Neuronal stem cell (in vitro differentiated cells): ENCODE measurements around the gene FADS2.

Source experiments
- DNase-seq: peaks from one replicate; pipeline ENCODE4 v3.0.0-alpha.2; 2013; ENCODE audit warnings: low spot score
- H2AFZ ChIP-seq: one replicate; pipeline ENCODE4 v1.6.1; 2013; ENCODE audit warnings: mild to moderate bottlenecking, low read length, inconsistent platforms
- H2AK5ac ChIP-seq: 2 replicates; pipeline ENCODE4 v1.6.1; 2013; ENCODE audit warnings: low read depth, mild to moderate bottlenecking, inconsistent platforms, low read length, moderate library complexity, mixed read lengths
- H2BK120ac ChIP-seq: 2 replicates; pipeline ENCODE4 v1.6.1; 2013; ENCODE audit warnings: low read depth, mild to moderate bottlenecking, inconsistent platforms, low read length, moderate library complexity, mixed read lengths
- H2BK12ac ChIP-seq: one replicate; pipeline ENCODE4 v1.6.1; 2013; ENCODE audit warnings: low read length, inconsistent platforms
- H2BK15ac ChIP-seq: 2 replicates; pipeline ENCODE4 v1.6.1; 2013; ENCODE audit warnings: mild to moderate bottlenecking, low read length, inconsistent platforms, mixed read lengths
- H2BK5ac ChIP-seq: one replicate; pipeline ENCODE4 v1.6.1; 2013; ENCODE audit warnings: inconsistent platforms, mild to moderate bottlenecking, low read length, moderate library complexity
- H3K14ac ChIP-seq: one replicate; pipeline ENCODE4 v1.6.1; 2013; ENCODE audit warnings: low read length, inconsistent platforms
- H3K18ac ChIP-seq: 2 replicates; pipeline ENCODE4 v1.6.1; 2013; ENCODE audit warnings: low read length, inconsistent platforms
- H3K23ac ChIP-seq: 2 replicates; pipeline ENCODE4 v1.6.1; 2013; ENCODE audit warnings: low read depth, mild to moderate bottlenecking, mixed read lengths, low read length, inconsistent platforms; ENCODE audit not compliant: poor library complexity
- H3K27ac ChIP-seq: replicated peaks from 3 replicates; pipeline ENCODE4 v1.5.1; 2013; ENCODE audit warnings: low read length, inconsistent platforms
- H3K27me3 ChIP-seq, 3 experiments: 2 replicates each; pipeline ENCODE4 v1.6.1; 2013; ENCODE audit warnings: low read length in 3 of 3, mild to moderate bottlenecking in 2 of 3, inconsistent platforms in 1 of 3, low read depth in 1 of 3, mixed read lengths in 1 of 3, moderate library complexity in 1 of 3; ENCODE audit not compliant: control insufficient read depth in 3 of 3, insufficient read depth in 3 of 3
- H3K36me3 ChIP-seq, 2 donors: replicated peaks in 1 of 2; 2 replicates each; pipeline ENCODE4 v1.6.1; 2013; ENCODE audit warnings: low read length in 2 of 2; ENCODE audit not compliant: control insufficient read depth in 2 of 2, insufficient read depth in 2 of 2
- H3K4ac ChIP-seq: 2 replicates; pipeline ENCODE4 v1.6.1; 2013; ENCODE audit warnings: inconsistent platforms, mild to moderate bottlenecking, low read length, moderate library complexity
- H3K4me1 ChIP-seq, 2 donors: 1 replicate in 1 of 2; 2 replicates in 1 of 2; pipeline ENCODE4 v1.6.1; 2013; ENCODE audit warnings: low read length in 2 of 2, low read depth in 1 of 2; ENCODE audit not compliant: control insufficient read depth in 2 of 2, insufficient read depth in 1 of 2
- H3K4me2 ChIP-seq: one replicate; pipeline ENCODE4 v1.6.1; 2013; ENCODE audit warnings: mild to moderate bottlenecking, low read length, inconsistent platforms; ENCODE audit not compliant: insufficient read depth, poor library complexity, severe bottlenecking
- H3K4me3 ChIP-seq, 2 donors: 2 replicates each; pipeline ENCODE4 v1.5.1; 2013; ENCODE audit warnings: low read length in 2 of 2, mild to moderate bottlenecking in 2 of 2, inconsistent platforms in 1 of 2, moderate library complexity in 1 of 2
- H3K79me1 ChIP-seq: one replicate; pipeline ENCODE4 v1.6.1; 2013; ENCODE audit warnings: low read depth, mild to moderate bottlenecking, inconsistent platforms, low read length, moderate library complexity
- H3K9ac ChIP-seq: one replicate; pipeline ENCODE4 v1.6.1; 2013; ENCODE audit warnings: mild to moderate bottlenecking, low read depth, low read length, inconsistent platforms; ENCODE audit not compliant: poor library complexity
- H3K9me3 ChIP-seq, 2 donors: replicated peaks in 1 of 2; 2 replicates each; pipeline versions ENCODE3 to v1.6.1; 2013; ENCODE audit warnings: low read length in 2 of 2, mild to moderate bottlenecking in 2 of 2, inconsistent platforms in 1 of 2, low read depth in 1 of 2, mixed read lengths in 1 of 2, moderate library complexity in 1 of 2; ENCODE audit not compliant: control insufficient read depth in 2 of 2, insufficient read depth in 1 of 2
- H4K8ac ChIP-seq: one replicate; pipeline ENCODE4 v1.6.1; 2013; ENCODE audit warnings: low read depth, mild to moderate bottlenecking, inconsistent platforms, low read length, moderate library complexity
- H4K91ac ChIP-seq: one replicate; pipeline ENCODE4 v1.6.1; 2013; ENCODE audit warnings: low read length, low read depth, mild to moderate bottlenecking, inconsistent platforms; ENCODE audit not compliant: poor library complexity
- WGBS, 2 donors: extraction: QIAGEN DNeasy Blood & Tissue Kit; methylation state at CpG; one replicate each; pipeline ENCODE4 v1.1.7; 2013; ENCODE audit warnings: missing lambda C conversion rate in 2 of 2, mixed read lengths in 1 of 2; ENCODE audit not compliant: insufficient read length in 2 of 2, insufficient replicate concordance in 1 of 2; ENCODE audit errors: extremely low coverage in 2 of 2; 5-methylcytosine and 5-hydroxymethylcytosine counted together

The FADS2 gene

GRCh38 chr11:61814247-61814957 is 13.7 kb upstream of the FADS2 start:
- Histone ChIP-seq H2BK12ac (no peak overlapping the region), H3K27ac (peak overlapping the region; percentile 96), H3K4me3 (peak overlapping the region; percentile 66 to 91), H4K91ac (peak overlapping the region; percentile 96), H3K27me3 (no peaks in the 10 kb centered on the region), H3K9ac (peak overlapping the region; percentile 89), H3K4ac (peak overlapping the region; percentile 57), H2BK120ac (peak overlapping the region; percentile 88), H2AK5ac (peak overlapping the region; percentile 63), H3K4me2 (peak overlapping the region; percentile 85), H3K9me3 (peaks cover 0 to 3% of the 10 kb centered on the region in 2 donors), H2BK5ac (peak overlapping the region; percentile 95), H3K18ac (peak overlapping the region; percentile 99), H3K4me1 (peaks cover 14 to 19% of the 10 kb centered on the region in 2 donors), H3K79me1 (peaks cover 27% of the 10 kb centered on the region), H2AFZ (peak overlapping the region; percentile 12), H2BK15ac (peak overlapping the region; percentile 88), H4K8ac (no peak overlapping the region), H3K23ac (peak overlapping the region; percentile 99), H3K14ac (no peak overlapping the region), H3K36me3 (peaks cover 42 to 53% of the 10 kb centered on the region in 2 donors)
- DNase-seq = no peak
- no CpG with 5 or more reads among the region's 16 CpGs for WGBS, 2 donors

GRCh38 chr11:61814958-61815789 is 12.9 kb upstream of the FADS2 start:
- Histone ChIP-seq H2AFZ (peak overlapping the region; percentile 12), H2BK15ac (peak overlapping the region; percentile 99), H2BK120ac (peak overlapping the region; percentile 100), H3K4ac (peak overlapping the region; percentile 99), H2BK5ac (peak overlapping the region; percentile 99), H3K4me2 (peak overlapping the region; percentile 87), H2AK5ac (peak overlapping the region; percentile 100), H3K14ac (peak overlapping the region; percentile 99), H3K23ac (peak overlapping the region; percentile 99), H3K4me3 (peak overlapping the region; percentile 91 to 97), H3K79me1 (peaks cover 25% of the 10 kb centered on the region), H3K9ac (peak overlapping the region; percentile 99), H4K91ac (peak overlapping the region; percentile 97), H3K9me3 (peaks cover 0 to 3% of the 10 kb centered on the region in 2 donors), H3K4me1 (peaks cover 14 to 19% of the 10 kb centered on the region in 2 donors), H2BK12ac (peak overlapping the region; percentile 87), H3K27ac (peak overlapping the region; percentile 96), H4K8ac (peak overlapping the region; percentile 31), H3K18ac (peak overlapping the region; percentile 100), H3K27me3 (no peaks in the 10 kb centered on the region), H3K36me3 (peaks cover 35 to 49% of the 10 kb centered on the region in 2 donors)
- DNase-seq = peak; percentile 97
- WGBS, 2 donors = no CpG with 5 or more reads among the region's 66 CpGs

GRCh38 chr11:61815790-61816735 is 12.0 kb upstream of the FADS2 start:
- no CpG with 5 or more reads among the region's 69 CpGs for WGBS, 2 donors
- peak overlapping the region; percentile 100 for H2AK5ac ChIP-seq
- H2BK5ac ChIP-seq = peak overlapping the region; percentile 99

More at GRCh38 chr11:61815790-61816735, 12.0 kb upstream of the FADS2 start:
- Histone ChIP-seq H4K91ac (peak overlapping the region; percentile 97), H4K8ac (peak overlapping the region; percentile 31), H3K36me3 (peaks cover 27 to 43% of the 10 kb centered on the region in 2 donors), H3K27ac (peak overlapping the region; percentile 85), H3K79me1 (peaks cover 25% of the 10 kb centered on the region), H3K4me2 (peak overlapping the region; percentile 87), H3K4me1 (peaks cover 14 to 19% of the 10 kb centered on the region in 2 donors), H3K9me3 (peaks cover 0 to 3% of the 10 kb centered on the region in 2 donors), H2BK120ac (peak overlapping the region; percentile 100), H2BK15ac (peak overlapping the region; percentile 99), H3K27me3 (no peaks in the 10 kb centered on the region), H2AFZ (peak overlapping the region; percentile 72), H3K9ac (peak overlapping the region; percentile 99), H3K4me3 (peak overlapping the region; percentile 91 to 97), H3K14ac (peak overlapping the region; percentile 99), H3K23ac (peak overlapping the region; percentile 99), H3K18ac (peak overlapping the region; percentile 100), H3K4ac (peak overlapping the region; percentile 99), H2BK12ac (peak overlapping the region; percentile 87)
- DNase-seq = peak; percentile 75
